Thyroid gland (tissue), 4 donors: ENCODE data around the gene CHST2.

Source experiments
- CTCF ChIP-seq, 6 experiments: fragments of 200-600 bp in 3 of 6; fragments of 450-650 bp in 3 of 6; sonication (generic) in 3 of 6; IDR thresholded peaks; one replicate each; pipeline ENCODE4 v1.5.1; 2016 to 2019; ENCODE audit warnings: antibody characterized with exemption in 6 of 6, mild to moderate bottlenecking in 2 of 6, inconsistent platforms in 1 of 6, moderate library complexity in 1 of 6
- POLR2A ChIP-seq, 2 donors: fragments of 450-650 bp; IDR thresholded peaks; one replicate each; pipeline ENCODE4 v1.6.1; 2017; ENCODE audit warnings: antibody characterized with exemption in 2 of 2, mild to moderate bottlenecking in 2 of 2, moderate library complexity in 1 of 2

DNA sequence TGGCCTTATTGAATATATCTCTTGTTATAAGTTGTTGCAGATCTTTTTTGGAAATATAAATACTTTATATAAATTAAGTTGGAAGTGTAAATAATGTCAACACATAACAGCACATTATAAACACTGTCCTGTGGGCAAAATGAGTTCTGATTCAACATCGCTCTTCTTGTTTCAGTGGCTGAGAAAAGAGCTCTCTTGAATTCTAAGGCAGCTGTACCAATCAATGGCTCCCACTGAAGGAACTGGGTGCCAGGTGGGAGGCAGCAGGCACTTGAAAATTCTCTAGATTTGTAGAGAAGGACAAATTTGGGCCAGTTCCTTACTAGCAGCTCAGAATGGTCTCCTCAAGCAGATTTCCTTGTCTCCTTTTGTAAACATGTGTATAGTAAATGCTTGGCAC lies 45.6 kb downstream of the CHST2 start:
- TF ChIP-seq CTCF (IDR thresholded peaks at IDR 0.05) (no peak), POLR2A (IDR thresholded peaks at IDR 0.05) (no peak)
